ENCODE data around the gene TMEM163. TPM values are rescaled to one million over a fixed set of nuclear protein-coding genes. Genes with fewer than 3 reads are reported as not detected.

Gene TMEM163
- total RNA-seq, 1 donor from 2014 or later = 1.0 TPM

DNA sequence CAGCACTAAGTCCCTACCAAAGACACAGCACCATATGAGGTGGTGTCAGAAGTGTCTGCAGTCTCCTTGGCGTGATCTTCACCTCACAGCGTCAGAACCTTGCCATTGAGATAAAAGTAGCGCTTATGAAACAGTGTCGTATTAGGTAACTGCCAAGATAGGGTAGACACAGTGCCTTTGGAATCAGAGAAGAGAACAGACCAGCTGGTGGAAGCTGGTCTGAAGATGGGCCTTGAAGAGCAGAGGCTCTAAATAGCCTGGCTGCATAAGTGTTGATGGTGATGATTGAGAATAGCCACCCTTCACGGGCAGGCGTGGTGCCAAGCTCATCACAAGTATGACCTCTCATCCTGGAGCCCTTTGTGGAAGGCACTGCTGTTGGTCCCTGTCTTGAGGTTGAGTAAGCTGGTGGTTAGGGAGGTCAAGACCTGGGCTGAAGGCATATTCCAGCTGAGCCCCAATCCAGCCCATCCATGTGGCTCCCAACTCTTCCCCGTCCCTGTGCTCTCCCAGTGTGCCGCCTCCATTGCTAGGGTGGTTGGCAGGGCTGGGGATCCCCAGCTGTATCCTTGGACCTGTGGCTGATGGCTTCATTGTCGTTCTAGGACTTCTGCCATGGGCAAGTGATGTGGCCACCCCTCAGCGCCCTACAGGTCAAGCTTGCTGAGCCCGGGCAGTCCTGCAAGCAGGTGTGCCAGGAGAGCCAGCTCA is 277.5 kb downstream of the TMEM163 start:
- Mint-ChIP-seq H3K9me3 (no peaks in the 10 kb centered on the region), H3K4me1 (no peaks in the 10 kb centered on the region), H3K27ac (ENCODE audit: unreplicated experiment) (peak overlapping the region; percentile 86), H3K27me3 (ENCODE audit: low read depth) (no peaks in the 10 kb centered on the region), H3K4me3 (no peak overlapping the region), H3K36me3 (ENCODE audit: low read depth) (peaks cover 6% of the 10 kb centered on the region)
- no peak for DNase-seq (ENCODE audit: low read depth, low spot score)
- TF ChIP-seq, protein P1, sequence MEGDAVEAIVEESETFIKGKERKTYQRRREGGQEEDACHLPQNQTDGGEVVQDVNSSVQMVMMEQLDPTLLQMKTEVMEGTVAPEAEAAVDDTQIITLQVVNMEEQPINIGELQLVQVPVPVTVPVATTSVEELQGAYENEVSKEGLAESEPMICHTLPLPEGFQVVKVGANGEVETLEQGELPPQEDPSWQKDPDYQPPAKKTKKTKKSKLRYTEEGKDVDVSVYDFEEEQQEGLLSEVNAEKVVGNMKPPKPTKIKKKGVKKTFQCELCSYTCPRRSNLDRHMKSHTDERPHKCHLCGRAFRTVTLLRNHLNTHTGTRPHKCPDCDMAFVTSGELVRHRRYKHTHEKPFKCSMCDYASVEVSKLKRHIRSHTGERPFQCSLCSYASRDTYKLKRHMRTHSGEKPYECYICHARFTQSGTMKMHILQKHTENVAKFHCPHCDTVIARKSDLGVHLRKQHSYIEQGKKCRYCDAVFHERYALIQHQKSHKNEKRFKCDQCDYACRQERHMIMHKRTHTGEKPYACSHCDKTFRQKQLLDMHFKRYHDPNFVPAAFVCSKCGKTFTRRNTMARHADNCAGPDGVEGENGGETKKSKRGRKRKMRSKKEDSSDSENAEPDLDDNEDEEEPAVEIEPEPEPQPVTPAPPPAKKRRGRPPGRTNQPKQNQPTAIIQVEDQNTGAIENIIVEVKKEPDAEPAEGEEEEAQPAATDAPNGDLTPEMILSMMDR (conservative IDR thresholded peaks at IDR 0.05) = no peak

- Mint-ChIP-seq H3K27me3 (ENCODE audit: low read depth) (no peaks in the 10 kb centered on the region), H3K9me3 (no peaks in the 10 kb centered on the region), H3K27ac (ENCODE audit: unreplicated experiment) (no peak overlapping the region), H3K36me3 (ENCODE audit: low read depth) (peaks cover 6% of the 10 kb centered on the region), H3K4me1 (no peaks in the 10 kb centered on the region), H3K4me3 (no peak overlapping the region)
- DNase-seq (ENCODE audit: low read depth, low spot score) = no peak
- TF ChIP-seq, protein P1 (conservative IDR thresholded peaks at IDR 0.05) = no peak
Measured at GRCh38 chr2:134440336-134440909, 278.4 kb downstream of the TMEM163 start.

DNA sequence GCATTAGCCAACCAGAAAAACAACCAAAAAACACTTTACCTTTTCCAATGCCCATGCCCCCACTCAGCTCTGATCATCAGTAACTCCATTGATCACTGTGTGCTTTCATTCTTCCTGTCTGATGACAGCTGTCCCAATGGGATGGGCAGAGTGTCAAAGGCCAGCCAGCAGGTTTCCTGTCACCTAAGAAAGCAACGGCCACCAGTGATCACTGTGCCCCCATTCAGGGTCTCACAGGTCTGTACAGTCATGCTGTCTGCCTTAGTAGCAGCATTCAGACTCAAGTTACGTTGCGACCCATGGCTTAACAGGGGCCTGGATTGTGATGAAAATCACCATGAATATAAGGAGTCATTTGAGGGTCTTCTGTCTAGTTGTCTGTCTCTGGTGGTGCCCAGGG is 280.4 kb downstream of the TMEM163 start:
- Mint-ChIP-seq H3K36me3 (ENCODE audit: low read depth) (peaks cover 8% of the 10 kb centered on the region), H3K27me3 (ENCODE audit: low read depth) (no peaks in the 10 kb centered on the region), H3K9me3 (no peaks in the 10 kb centered on the region), H3K4me3 (no peak overlapping the region), H3K4me1 (no peaks in the 10 kb centered on the region), H3K27ac (ENCODE audit: unreplicated experiment) (no peak overlapping the region)
- TF ChIP-seq, protein P1 (conservative IDR thresholded peaks at IDR 0.05) = no peak
- DNase-seq (ENCODE audit: low read depth, low spot score) = no peak

DNA sequence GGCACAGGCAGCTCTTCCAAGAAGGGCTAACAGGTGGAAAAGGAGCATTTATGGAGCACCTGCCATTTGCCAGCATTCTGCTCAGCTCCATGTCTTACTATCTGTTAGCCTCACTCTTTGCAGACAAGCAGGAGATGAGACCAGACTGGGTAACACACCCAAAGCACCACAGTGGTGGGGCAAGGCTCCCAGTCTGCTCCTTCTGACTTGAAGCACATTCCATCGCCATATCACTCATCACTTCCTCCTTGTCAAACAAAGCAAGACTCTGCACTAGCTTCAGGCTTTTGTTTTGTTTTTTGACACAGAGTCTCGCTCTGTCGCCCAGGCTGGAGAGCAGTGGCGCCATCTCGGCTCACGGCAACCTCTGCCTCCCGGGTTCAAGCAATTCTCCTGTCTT is 282.1 kb downstream of the TMEM163 start:
- TF ChIP-seq, protein P1 (conservative IDR thresholded peaks at IDR 0.05) = no peak
- peaks cover 8% of the 10 kb centered on the region for H3K36me3 Mint-ChIP-seq (ENCODE audit: low read depth)
- peaks cover 6% of the 10 kb centered on the region for H3K4me1 Mint-ChIP-seq
- H3K27me3 Mint-ChIP-seq (ENCODE audit: low read depth) = no peaks in the 10 kb centered on the region
- no peak overlapping the region for H3K4me3 Mint-ChIP-seq
- no peak overlapping the region for H3K27ac Mint-ChIP-seq (ENCODE audit: unreplicated experiment)
- no peaks in the 10 kb centered on the region for H3K9me3 Mint-ChIP-seq
- DNase-seq (ENCODE audit: low read depth, low spot score) = no peak

- Mint-ChIP-seq H3K27me3 (ENCODE audit: low read depth) (no peaks in the 10 kb centered on the region), H3K9me3 (no peaks in the 10 kb centered on the region)
- TF ChIP-seq, protein P1 (conservative IDR thresholded peaks at IDR 0.05) = no peak
Measured at GRCh38 chr2:134435936-134436335, 282.9 kb downstream of the TMEM163 start.

More at GRCh38 chr2:134435936-134436335, 282.9 kb downstream of the TMEM163 start:
- H3K4me1 Mint-ChIP-seq = peaks cover 7% of the 10 kb centered on the region
- H3K27ac Mint-ChIP-seq (ENCODE audit: unreplicated experiment) = no peak overlapping the region
- no peak for DNase-seq (ENCODE audit: low read depth, low spot score)
- no peak overlapping the region for H3K4me3 Mint-ChIP-seq
- H3K36me3 Mint-ChIP-seq (ENCODE audit: low read depth) = peaks cover 8% of the 10 kb centered on the region
